ENCODE measurements around the gene NUP107. TPM values are rescaled to one million over a fixed set of nuclear protein-coding genes. Genes with fewer than 3 reads are reported as not detected.
"Not testable (repeated sequence)": the region's sequence is repeated elsewhere in the genome, so short reads cannot be mapped to it uniquely, and the experiment has no call there.

NUP107 gene
- 30.2 TPM for total RNA-seq
- long read RNA-seq, full-length matches to known transcripts: 25 of 37 reads
- long read RNA-seq, partial matches to known transcripts: 6 of 37 reads
- long read RNA-seq, other reads (novel, unspliced or antisense): 6 of 37 reads

GRCh38 chr12:68686595-68687521, at the start of gene NUP107:
TSS of gene NUP107 (plus strand) at chr12:68686978. CDS start at chr12:68687066, 88 bp downstream.
- H3K27me3 ChIP-seq (ENCODE audit: low read depth): no peaks in the 10 kb centered on the region
- DNase-seq (peak; percentile 100), ATAC-seq (peak; percentile 98 to 99)
- peak within 1 kb of the TSS; percentile 81 for H3K4me3 ChIP-seq
- no peaks in the 10 kb centered on the region for H3K9me3 ChIP-seq
- no peak for TF ChIP-seq CTCF (IDR thresholded peaks at IDR 0.05)
- H3K27ac ChIP-seq: peak within 1 kb of the TSS; percentile 89
- H3K36me3 ChIP-seq: peaks cover 18% of the 10 kb centered on the region
- intact Hi-C loops (cut with DNase I): no loop called here
- H3K4me1 ChIP-seq: peaks cover 18% of the 10 kb centered on the region

- H3K4me3 ChIP-seq; H3K27ac ChIP-seq; ATAC-seq; intact Hi-C loops (cut with DNase I); DNase-seq; H3K9me3 ChIP-seq; H3K36me3 ChIP-seq; H3K27me3 ChIP-seq (ENCODE audit: low read depth): not testable (repeated sequence)
- H3K4me1 ChIP-seq: peaks cover 80% of the 10 kb centered on the region
Observed at GRCh38 chr12:68637439-68637838, 49.3 kb upstream of the NUP107 start.

GRCh38 chr12:68638171-68638570, 48.6 kb upstream of the NUP107 start:
- no peaks in the 10 kb centered on the region for H3K27me3 ChIP-seq (ENCODE audit: low read depth)
- peaks cover 80% of the 10 kb centered on the region for H3K4me1 ChIP-seq
- no peak for TF ChIP-seq CTCF (IDR thresholded peaks at IDR 0.05)
- ATAC-seq (no peak), DNase-seq (no peak)
- H3K27ac ChIP-seq: no peak overlapping the region
- intact Hi-C loops (cut with DNase I): no loop called here
- no peak overlapping the region for H3K4me3 ChIP-seq
- no peaks in the 10 kb centered on the region for H3K36me3 ChIP-seq
- H3K9me3 ChIP-seq: no peaks in the 10 kb centered on the region

- ATAC-seq (peak in 1 of 2 donors; percentile 26), DNase-seq (no peak)
- H3K9me3 ChIP-seq: no peaks in the 10 kb centered on the region
- H3K36me3 ChIP-seq: no peaks in the 10 kb centered on the region
- H3K27ac ChIP-seq: no peak overlapping the region
- no peaks in the 10 kb centered on the region for H3K27me3 ChIP-seq (ENCODE audit: low read depth)
- intact Hi-C loops (cut with DNase I): no loop called here
- peaks cover 77% of the 10 kb centered on the region for H3K4me1 ChIP-seq
- TF ChIP-seq CTCF (IDR thresholded peaks at IDR 0.05): no peak
- no peak overlapping the region for H3K4me3 ChIP-seq
Observed at GRCh38 chr12:68638721-68639395, 47.9 kb upstream of the NUP107 start.

GRCh38 chr12:68639396-68639767, 47.4 kb upstream of the NUP107 start:
- DNase-seq (no peak), ATAC-seq (peak in 1 of 2 donors; percentile 9)
- H3K27me3 ChIP-seq (ENCODE audit: low read depth): no peaks in the 10 kb centered on the region
- H3K36me3 ChIP-seq: no peaks in the 10 kb centered on the region
- intact Hi-C loops (cut with DNase I): no loop called here
- H3K4me3 ChIP-seq: no peak overlapping the region
- no peaks in the 10 kb centered on the region for H3K9me3 ChIP-seq
- no peak for TF ChIP-seq CTCF (IDR thresholded peaks at IDR 0.05)
- peaks cover 72% of the 10 kb centered on the region for H3K4me1 ChIP-seq
- H3K27ac ChIP-seq: no peak overlapping the region

Data from lower lobe of right lung (tissue), 2 donors.